GM06990 (cell line): ENCODE data around the gene PHACTR3.

Experiments used
- DNase-seq: peaks from one replicate; pipeline ENCODE4 v3.0.0-alpha.2; 2011; ENCODE audit not compliant: insufficient read length; ENCODE audit errors: extremely low read depth
- H3K27me3 ChIP-seq: replicated peaks from 2 replicates; pipeline ENCODE4 v1.6.0; 2011; ENCODE audit warnings: low read length; ENCODE audit not compliant: control insufficient read depth, insufficient read depth
- H3K36me3 ChIP-seq: 2 replicates; pipeline ENCODE4 v1.5.1; 2011; ENCODE audit warnings: low read length; ENCODE audit not compliant: control insufficient read depth, insufficient read depth
- H3K4me3 ChIP-seq: replicated peaks from 2 replicates; pipeline ENCODE4 v1.5.1; 2011; ENCODE audit warnings: low read depth, mild to moderate bottlenecking, control low read depth, low read length
- CTCF ChIP-seq: IDR thresholded peaks from 2 replicates; pipeline ENCODE4 v1.5.1; 2011; ENCODE audit warnings: low read length, control low read depth, mild to moderate bottlenecking, inconsistent platforms; ENCODE audit not compliant: insufficient read depth, poor library complexity, severe bottlenecking

The PHACTR3 gene

GRCh38 chr20:59627298-59627697, 23.0 kb downstream of the PHACTR3 start:
- DNase-seq: no peak
- Histone ChIP-seq H3K4me3 (no peak overlapping the region), H3K36me3 (no peaks in the 10 kb centered on the region), H3K27me3 (no peaks in the 10 kb centered on the region; the same call in 1 of the 2 replicates)
- no peak for TF ChIP-seq CTCF

GRCh38 chr20:59628171-59628570, 23.8 kb downstream of the PHACTR3 start:
- TF ChIP-seq CTCF: no peak
- H3K27me3 ChIP-seq: no peaks in the 10 kb centered on the region; the same call in 1 of the 2 replicates
- no peak for DNase-seq
- H3K4me3 ChIP-seq: no peak overlapping the region
- no peaks in the 10 kb centered on the region for H3K36me3 ChIP-seq

- no peak for TF ChIP-seq CTCF
- Histone ChIP-seq H3K36me3 (no peaks in the 10 kb centered on the region), H3K4me3 (no peak overlapping the region), H3K27me3 (no peaks in the 10 kb centered on the region; the same call in 1 of the 2 replicates)
- DNase-seq: no peak
Measured at GRCh38 chr20:59629141-59630045, 25.1 kb downstream of the PHACTR3 start.

GRCh38 chr20:59630526-59630925, 26.2 kb downstream of the PHACTR3 start:
- Histone ChIP-seq H3K36me3 (no peaks in the 10 kb centered on the region), H3K4me3 (no peak overlapping the region), H3K27me3 (no peaks in the 10 kb centered on the region; the same call in 1 of the 2 replicates)
- TF ChIP-seq CTCF: no peak
- no peak for DNase-seq

- no peak for DNase-seq
- Histone ChIP-seq H3K4me3 (no peak overlapping the region), H3K36me3 (no peaks in the 10 kb centered on the region), H3K27me3 (no peaks in the 10 kb centered on the region; the same call in 1 of the 2 replicates)
- no peak for TF ChIP-seq CTCF
Measured at GRCh38 chr20:59631751-59632540, 27.6 kb downstream of the PHACTR3 start.
